Activated T-helper 1 cell treated with anti-CD3 and anti-CD28 coated beads, Interleukin-12 subunit alpha, Interleukin-12 subunit beta, Interleukin-2, Interleukin-4 antibody, amounts not matched to agents 30 ng/mL and 10 ng/mL and 1 ng/mL, durations not matched to agents 14 hours and 24 hours and 36 hours (primary cell): ENCODE data around the gene B9D2. TPM values are rescaled to one million over a fixed set of nuclear protein-coding genes. Genes with fewer than 3 reads are reported as not detected.
"Not testable (repeated sequence)": the region's sequence is repeated elsewhere in the genome, so short reads cannot be mapped to it uniquely, and the experiment has no call there.

Source experiments
- DNase-seq: peaks from one replicate; pipeline ENCODE4 v3.0.0; 2021; ENCODE audit warnings: low spot score
- H3K27ac Mint-ChIP-seq: one replicate; pipeline ENCODE4 v1.8.0; 2021; ENCODE audit warnings: mild to moderate bottlenecking, mixed read lengths
- H3K27me3 Mint-ChIP-seq: one replicate; pipeline ENCODE4 v1.8.0; 2022; ENCODE audit warnings: mild to moderate bottlenecking, moderate library complexity, mixed read lengths; ENCODE audit not compliant: insufficient read depth
- H3K36me3 Mint-ChIP-seq: one replicate; pipeline ENCODE4 v1.8.0; 2021; ENCODE audit warnings: low read depth, mixed read lengths
- H3K4me1 Mint-ChIP-seq: one replicate; pipeline ENCODE4 v1.8.0; 2021; ENCODE audit warnings: low read depth, mixed read lengths
- H3K4me3 Mint-ChIP-seq: one replicate; pipeline ENCODE4 v1.8.0; 2021; ENCODE audit warnings: mild to moderate bottlenecking, moderate library complexity, mixed read lengths
- H3K9me3 Mint-ChIP-seq: one replicate; pipeline ENCODE4 v1.8.0; 2021; ENCODE audit warnings: mixed read lengths
- intact Hi-C: fragments of 100-400 bp; cut with micrococcal nuclease; formaldehyde crosslinking; loops from one replicate; pipeline ENCODE4 v1.15.1; 2024
- total RNA-seq: library from RNA; stranded (reverse); gene quantifications from 2 replicates; pipeline ENCODE4 v1.2.3, GENCODE V29; 2022

Gene B9D2
- total RNA-seq, 1 donor from 2014 or later = 4.5 TPM

- DNase-seq = no peak
- peaks cover 3% of the 10 kb centered on the region for H3K36me3 Mint-ChIP-seq
- H3K27me3 Mint-ChIP-seq = peaks cover 2% of the 10 kb centered on the region
- intact Hi-C loops = no loop called here
- peaks cover 14% of the 10 kb centered on the region for H3K4me1 Mint-ChIP-seq
- H3K4me3 Mint-ChIP-seq = no peak overlapping the region
- H3K9me3 Mint-ChIP-seq = no peaks in the 10 kb centered on the region
- H3K27ac Mint-ChIP-seq = no peak overlapping the region
These were observed 14.2 kb upstream of the B9D2 start for GRCh38 chr19:41377977-41378709.

GRCh38 chr19:41376998-41377365 lies 13.0 kb upstream of the B9D2 start:
- Mint-ChIP-seq H3K4me1 (peaks cover 14% of the 10 kb centered on the region), H3K27me3 (peaks cover 2% of the 10 kb centered on the region), H3K9me3 (no peaks in the 10 kb centered on the region), H3K4me3 (peak overlapping the region; percentile 82), H3K36me3 (peaks cover 3% of the 10 kb centered on the region), H3K27ac (peak overlapping the region; percentile 83)
- DNase-seq = no peak
- intact Hi-C loops = no loop called here

GRCh38 chr19:41376241-41376997 lies 12.5 kb upstream of the B9D2 start, which contains the start of gene TMEM91:
Gene TMEM91, plus strand, starts transcription at chr19:41376533. Its CDS starts 1,777 bp downstream, at chr19:41378310.
- H3K4me3 Mint-ChIP-seq = peak within 1 kb of the TSS; percentile 82
- H3K36me3 Mint-ChIP-seq = peaks cover 4% of the 10 kb centered on the region
- H3K4me1 Mint-ChIP-seq = peaks cover 14% of the 10 kb centered on the region
- H3K27me3 Mint-ChIP-seq = peaks cover 2% of the 10 kb centered on the region
- intact Hi-C loops = no loop called here
- no peak for DNase-seq
- H3K27ac Mint-ChIP-seq = peak within 1 kb of the TSS; percentile 83
- no peaks in the 10 kb centered on the region for H3K9me3 Mint-ChIP-seq

- H3K4me1 Mint-ChIP-seq = peaks cover 14% of the 10 kb centered on the region
- H3K27ac Mint-ChIP-seq = no peak overlapping the region
- peaks cover 6% of the 10 kb centered on the region for H3K36me3 Mint-ChIP-seq
These were observed 10.0 kb upstream of the B9D2 start for GRCh38 chr19:41373993-41374392.

GRCh38 chr19:41372501-41372900 lies 8.6 kb upstream of the B9D2 start:
- Mint-ChIP-seq H3K27ac (no peak overlapping the region), H3K4me3 (no peak overlapping the region), H3K27me3 (peaks cover 2% of the 10 kb centered on the region), H3K36me3 (peaks cover 6% of the 10 kb centered on the region), H3K4me1 (peaks cover 14% of the 10 kb centered on the region), H3K9me3 (no peaks in the 10 kb centered on the region)
- intact Hi-C loops = no loop called here
- no peak for DNase-seq

More at GRCh38 chr19:41373993-41374392, 10.0 kb upstream of the B9D2 start:
- intact Hi-C loops = no loop called here
- no peak for DNase-seq
- Mint-ChIP-seq H3K9me3 (no peaks in the 10 kb centered on the region), H3K27me3 (peaks cover 2% of the 10 kb centered on the region), H3K4me3 (no peak overlapping the region)

- no peak overlapping the region for H3K4me3 Mint-ChIP-seq
- no peak for DNase-seq
- intact Hi-C loops = no loop called here
- peaks cover 3% of the 10 kb centered on the region for H3K36me3 Mint-ChIP-seq
- peaks cover under 1% of the 10 kb centered on the region for H3K27me3 Mint-ChIP-seq
- no peak overlapping the region for H3K27ac Mint-ChIP-seq
- H3K4me1 Mint-ChIP-seq = peaks cover 6% of the 10 kb centered on the region
- H3K9me3 Mint-ChIP-seq = no peaks in the 10 kb centered on the region
These were observed 7.6 kb upstream of the B9D2 start for GRCh38 chr19:41371541-41371940.

- intact Hi-C loops, H3K9me3 Mint-ChIP-seq, H3K4me1 Mint-ChIP-seq, DNase-seq, H3K27me3 Mint-ChIP-seq, H3K4me3 Mint-ChIP-seq, H3K27ac Mint-ChIP-seq, H3K36me3 Mint-ChIP-seq: not testable (repeated sequence)
These were observed 7.2 kb upstream of the B9D2 start for GRCh38 chr19:41371119-41371518.

GRCh38 chr19:41369769-41370168 lies 5.8 kb upstream of the B9D2 start:
- Mint-ChIP-seq H3K4me1 (peaks cover 5% of the 10 kb centered on the region), H3K4me3 (no peak overlapping the region), H3K36me3 (peaks cover 3% of the 10 kb centered on the region), H3K27ac (no peak overlapping the region), H3K9me3 (no peaks in the 10 kb centered on the region), H3K27me3 (no peaks in the 10 kb centered on the region)
- DNase-seq = no peak
- intact Hi-C loops = no loop called here

GRCh38 chr19:41367848-41368301 lies 3.9 kb upstream of the B9D2 start:
- H3K36me3 Mint-ChIP-seq = peaks cover 3% of the 10 kb centered on the region
- no peak overlapping the region for H3K27ac Mint-ChIP-seq
- no peaks in the 10 kb centered on the region for H3K27me3 Mint-ChIP-seq
- H3K4me3 Mint-ChIP-seq = no peak overlapping the region
- no peak for DNase-seq
- peaks cover 18% of the 10 kb centered on the region for H3K4me1 Mint-ChIP-seq
- intact Hi-C loops = no loop called here
- no peaks in the 10 kb centered on the region for H3K9me3 Mint-ChIP-seq

GRCh38 chr19:41366089-41366488 lies 2.1 kb upstream of the B9D2 start:
- H3K4me1 Mint-ChIP-seq = peaks cover 24% of the 10 kb centered on the region
- H3K27ac Mint-ChIP-seq = no peak overlapping the region
- intact Hi-C loops = no loop called here
- H3K4me3 Mint-ChIP-seq = peak overlapping the region; percentile 60
- H3K27me3 Mint-ChIP-seq = no peaks in the 10 kb centered on the region
- H3K36me3 Mint-ChIP-seq = no peaks in the 10 kb centered on the region
- no peak for DNase-seq
- H3K9me3 Mint-ChIP-seq = no peaks in the 10 kb centered on the region

GRCh38 chr19:41364524-41365391 lies 809 bp upstream of the B9D2 start:
- no peaks in the 10 kb centered on the region for H3K27me3 Mint-ChIP-seq
- H3K27ac Mint-ChIP-seq = peak overlapping the region; percentile 98
- no peak for DNase-seq
- H3K4me3 Mint-ChIP-seq = peak overlapping the region; percentile 88
- no peaks in the 10 kb centered on the region for H3K9me3 Mint-ChIP-seq
- intact Hi-C loops = loop anchor here (1.0 to 5.0 kb wide), 5 partner anchors 14 to 922 kb away; partner anchors contain the start of genes BCKDHA, DMAC2, EXOSC5 and SERTAD3
- peaks cover 2% of the 10 kb centered on the region for H3K36me3 Mint-ChIP-seq
- peaks cover 28% of the 10 kb centered on the region for H3K4me1 Mint-ChIP-seq

GRCh38 chr19:41363371-41363752 lies 587 bp downstream of the B9D2 start:
- H3K36me3 Mint-ChIP-seq = peaks cover 2% of the 10 kb centered on the region
- H3K4me3 Mint-ChIP-seq = peak overlapping the region; percentile 88
- peak overlapping the region; percentile 98 for H3K27ac Mint-ChIP-seq
- peaks cover 32% of the 10 kb centered on the region for H3K4me1 Mint-ChIP-seq
- no peaks in the 10 kb centered on the region for H3K9me3 Mint-ChIP-seq
- no peaks in the 10 kb centered on the region for H3K27me3 Mint-ChIP-seq
- no peak for DNase-seq
- intact Hi-C loops = loop anchor here (1.0 to 5.0 kb wide), 3 partner anchors 9 to 921 kb away; partner anchors contain the start of genes RAB4B and SERTAD3
